Hepatocyte (in vitro differentiated cells): ENCODE data around the gene XPR1. TPM values are rescaled to one million over a fixed set of nuclear protein-coding genes. Genes with fewer than 3 reads are reported as not detected.
A peak's percentile ranks its signal among the peaks of the same experiment; 100 is the strongest.

Source experiments
- DNase-seq: peaks from one replicate; pipeline ENCODE4 v3.0.0-alpha.2; 2016; ENCODE audit warnings: low spot score
- H2AFZ ChIP-seq: fragments of 200-600 bp; sonication (generic); 2 replicates; pipeline ENCODE4 v1.6.0; 2016; ENCODE audit warnings: antibody characterized with exemption, mild to moderate bottlenecking
- H3K27ac ChIP-seq: fragments of 200-600 bp; sonication (generic); 2 replicates; pipeline ENCODE4 v1.5.1; 2016; ENCODE audit warnings: mild to moderate bottlenecking
- H3K27me3 ChIP-seq: fragments of 200-600 bp; sonication (generic); 2 replicates; pipeline ENCODE4 v1.6.1; 2016
- H3K36me3 ChIP-seq: fragments of 200-600 bp; sonication (generic); replicated peaks from 2 replicates; pipeline ENCODE4 v1.5.1; 2016; ENCODE audit warnings: low read depth; ENCODE audit not compliant: insufficient read depth
- H3K4me1 ChIP-seq: fragments of 200-600 bp; sonication (generic); 2 replicates; pipeline ENCODE4 v1.5.1; 2016; ENCODE audit warnings: mild to moderate bottlenecking, moderate library complexity; ENCODE audit not compliant: insufficient read depth
- H3K4me2 ChIP-seq: fragments of 200-600 bp; sonication (generic); 2 replicates; pipeline ENCODE4 v1.6.0; 2016
- H3K4me3 ChIP-seq: fragments of 200-600 bp; sonication (generic); 2 replicates; pipeline ENCODE4 v1.5.1; 2016; ENCODE audit warnings: mild to moderate bottlenecking
- H3K79me2 ChIP-seq: fragments of 200-600 bp; sonication (generic); 2 replicates; pipeline ENCODE4 v1.6.0; 2017; ENCODE audit warnings: mild to moderate bottlenecking
- H3K9me2 ChIP-seq: fragments of 200-600 bp; sonication (generic); replicated peaks from 2 replicates; pipeline ENCODE4 v1.6.0; 2017; ENCODE audit warnings: mild to moderate bottlenecking; ENCODE audit not compliant: insufficient read depth
- H3K9me3 ChIP-seq: fragments of 200-600 bp; sonication (generic); 2 replicates; pipeline ENCODE4 v1.5.1; 2016; ENCODE audit warnings: low read depth, mild to moderate bottlenecking
- H4K20me1 ChIP-seq: fragments of 200-600 bp; sonication (generic); 2 replicates; pipeline ENCODE4 v1.6.0; 2016; ENCODE audit warnings: mild to moderate bottlenecking; ENCODE audit not compliant: insufficient read depth, poor library complexity, severe bottlenecking
- CTCF ChIP-seq: fragments of 200-600 bp; sonication (generic); IDR thresholded peaks from 2 replicates; pipeline ENCODE4 v1.5.1; 2016; ENCODE audit warnings: antibody characterized with exemption, mild to moderate bottlenecking; ENCODE audit not compliant: poor library complexity
- EZH2 ChIP-seq: fragments of 200-600 bp; sonication (generic); IDR thresholded peaks from 2 replicates; pipeline ENCODE4 v1.6.1; 2016; ENCODE audit warnings: antibody characterized with exemption, mild to moderate bottlenecking, borderline replicate concordance
- EZH2phosphoT487 ChIP-seq: fragments of 200-600 bp; sonication (generic); IDR thresholded peaks from one replicate; pipeline ENCODE4 v1.6.1; 2018; ENCODE audit warnings: antibody characterized with exemption, mild to moderate bottlenecking, low read depth, moderate library complexity; ENCODE audit not compliant: unreplicated experiment, severe bottlenecking
- WGBS: methylation state at CpG from one replicate; pipeline ENCODE4 v1.1.6; 2016; ENCODE audit warnings: low lambda C conversion rate; ENCODE audit errors: missing lambda C conversion rate; 5-methylcytosine and 5-hydroxymethylcytosine counted together
- polyA plus RNA-seq: library from polyadenylated mRNA; unstranded; fragments of >200 nt; fragmentation: Nextera tagmentation; extraction: Ambion mirVana; gene quantifications from 2 replicates; pipeline ENCODE4 v1.2.1, GENCODE V29; 2016
- total RNA-seq: library from RNA; depleted of rRNA; stranded (reverse); fragments of >200 nt; gene quantifications from 2 replicates; pipeline ENCODE4 v1.2.3, GENCODE V29; 2014

Gene XPR1
- total and polyA plus RNA-seq, 2 experiments from 2014 or later, result 18.2 to 41.5 TPM

GRCh38 chr1:180586671-180587155 lies 45.1 kb upstream of the XPR1 start:
- Histone ChIP-seq H3K36me3 (no peaks in the 10 kb centered on the region), H3K9me3 (no peaks in the 10 kb centered on the region), H3K4me2 (no peak overlapping the region), H3K4me1 (peaks cover 21% of the 10 kb centered on the region), H3K27ac (peak overlapping the region; percentile 51), H3K27me3 (no peaks in the 10 kb centered on the region), H3K9me2 (no peaks in the 10 kb centered on the region), H2AFZ (no peak overlapping the region), H3K4me3 (no peak overlapping the region), H3K79me2 (no peaks in the 10 kb centered on the region), H4K20me1 (no peaks in the 10 kb centered on the region)
- DNase-seq, result peak; percentile 43
- TF ChIP-seq CTCF (no peak), EZH2 (no peak), EZH2phosphoT487 (no peak)
- 40% methylated on average over 1 of the region's 1 CpG for WGBS

- H3K4me2 ChIP-seq, result no peak overlapping the region
- H3K9me3 ChIP-seq, result no peaks in the 10 kb centered on the region
- TF ChIP-seq CTCF (no peak), EZH2 (no peak), EZH2phosphoT487 (no peak)
- no peaks in the 10 kb centered on the region for H4K20me1 ChIP-seq
- WGBS, result 45% methylated on average over 2 of the region's 2 CpGs
- DNase-seq, result no peak
- no peak overlapping the region for H2AFZ ChIP-seq
- no peaks in the 10 kb centered on the region for H3K79me2 ChIP-seq
- no peak overlapping the region for H3K4me3 ChIP-seq
- H3K4me1 ChIP-seq, result peaks cover 21% of the 10 kb centered on the region
- peak overlapping the region; percentile 51 for H3K27ac ChIP-seq
- no peaks in the 10 kb centered on the region for H3K27me3 ChIP-seq
- no peaks in the 10 kb centered on the region for H3K36me3 ChIP-seq
- no peaks in the 10 kb centered on the region for H3K9me2 ChIP-seq
Measured at GRCh38 chr1:180588121-180588520, 43.7 kb upstream of the XPR1 start.

- Histone ChIP-seq H3K4me3 (no peak overlapping the region), H3K36me3 (no peaks in the 10 kb centered on the region), H3K9me3 (no peaks in the 10 kb centered on the region), H3K79me2 (no peaks in the 10 kb centered on the region), H3K4me2 (no peak overlapping the region), H4K20me1 (no peaks in the 10 kb centered on the region), H2AFZ (no peak overlapping the region), H3K4me1 (peaks cover 14% of the 10 kb centered on the region), H3K27ac (no peak overlapping the region), H3K27me3 (no peaks in the 10 kb centered on the region), H3K9me2 (no peaks in the 10 kb centered on the region)
- WGBS, result 90% methylated on average over 2 of the region's 2 CpGs
- no peak for DNase-seq
- no peak for TF ChIP-seq EZH2phosphoT487
- TF ChIP-seq EZH2, result no peak
- TF ChIP-seq CTCF, result no peak
Measured at GRCh38 chr1:180590889-180591288, 40.9 kb upstream of the XPR1 start.

GRCh38 chr1:180593382-180593781 lies 38.4 kb upstream of the XPR1 start:
- H3K4me3 ChIP-seq, result no peak overlapping the region
- no peak for DNase-seq
- no peak overlapping the region for H3K4me2 ChIP-seq
- no peaks in the 10 kb centered on the region for H3K9me2 ChIP-seq
- 77% methylated on average over 3 of the region's 3 CpGs for WGBS
- peaks cover 9% of the 10 kb centered on the region for H3K4me1 ChIP-seq
- H2AFZ ChIP-seq, result peak overlapping the region; percentile 17
- H3K79me2 ChIP-seq, result no peaks in the 10 kb centered on the region
- H3K27me3 ChIP-seq, result no peaks in the 10 kb centered on the region
- no peaks in the 10 kb centered on the region for H3K9me3 ChIP-seq
- H4K20me1 ChIP-seq, result no peaks in the 10 kb centered on the region
- peak overlapping the region; percentile 16 for H3K27ac ChIP-seq
- no peak for TF ChIP-seq EZH2phosphoT487
- no peak for TF ChIP-seq EZH2
- TF ChIP-seq CTCF, result no peak
- no peaks in the 10 kb centered on the region for H3K36me3 ChIP-seq
